ENCODE measurements around the gene TBC1D21. TPM values are rescaled to one million over a fixed set of nuclear protein-coding genes. Genes with fewer than 3 reads are reported as not detected.

Gene TBC1D21
- total RNA-seq, 1 experiment from 2014 or later = not detected

- H3K36me3 Mint-ChIP-seq (ENCODE audit: insufficient read depth in 1 of 3, low read depth in 3 of 3) = peaks cover 0 to 6% (median 5%) of the 10 kb centered on the region in 3 experiments; a peak in 2 of 7 replicates
- H3K56ac ChIP-seq (ENCODE audit: insufficient read length, low read depth, low read length) = no peak overlapping the region
- H4K20me1 ChIP-seq (ENCODE audit: control insufficient read depth, insufficient read depth, insufficient read length) = no peaks in the 10 kb centered on the region
- H3K27me3 Mint-ChIP-seq (ENCODE audit: low read depth) = peaks cover 19% of the 10 kb centered on the region
- H3K4me1 Mint-ChIP-seq = peaks cover 9 to 13% of the 10 kb centered on the region in 2 experiments
- H3K27ac ChIP-seq (ENCODE audit: insufficient read length, low read depth, low read length) = no peak overlapping the region
- no peak overlapping the region for H3T11ph ChIP-seq (ENCODE audit: low read length)
- no peak overlapping the region; the same call in 1 of the 2 replicates for H3K14ac ChIP-seq (ENCODE audit: insufficient read depth, low read length)
- H3K9me3 Mint-ChIP-seq = peaks cover 0 to 9% of the 10 kb centered on the region in 2 experiments; a peak in 4 of 5 replicates
- no peak overlapping the region for H2BK5ac ChIP-seq (ENCODE audit: insufficient read length, low read length)
- no peak overlapping the region for H2AK5ac ChIP-seq (ENCODE audit: insufficient read length, low read length)
- H3K4ac ChIP-seq (ENCODE audit: low read depth, low read length) = no peak overlapping the region
- no peak overlapping the region for H2BK12ac ChIP-seq (ENCODE audit: insufficient read length, low read depth, low read length)
- no peaks in the 10 kb centered on the region for H3K27me3 ChIP-seq (ENCODE audit: insufficient read depth, low read length)
- H2BK20ac ChIP-seq (ENCODE audit: low read depth, low read length, poor library complexity, severe bottlenecking) = no peak overlapping the region
- no peak overlapping the region for H2BK15ac ChIP-seq (ENCODE audit: low read depth, low read length)
- H4K8ac ChIP-seq (replicated peaks; ENCODE audit: insufficient read length, low read depth, low read length) = no peak overlapping the region
- no peak for TF ChIP-seq CTCF (conservative IDR thresholded peaks at IDR 0.05)
- no peak overlapping the region for H3K4me3 Mint-ChIP-seq
- no peaks in the 10 kb centered on the region for H3K23me2 ChIP-seq (ENCODE audit: insufficient read length, low read depth, low read length, poor library complexity, severe bottlenecking)
- H3K23ac ChIP-seq (ENCODE audit: insufficient read length, low read depth, low read length) = no peak overlapping the region
- no peak for DNase-seq
- H3K27ac Mint-ChIP-seq = no peak overlapping the region
- no peaks in the 10 kb centered on the region for H3K79me2 ChIP-seq (ENCODE audit: insufficient read depth, low read length)
- no peak overlapping the region for H2BK120ac ChIP-seq (ENCODE audit: low read depth, low read length, poor library complexity, severe bottlenecking)
- whole genome bisulfite sequencing (ENCODE audit: extremely low coverage, insufficient read length, low lambda C conversion rate) = no CpG with 5 or more reads among the region's 11 CpGs
- peaks cover 5% of the 10 kb centered on the region for H3K9me3 ChIP-seq (ENCODE audit: control insufficient read depth, low read depth, low read length)
- H4K91ac ChIP-seq (ENCODE audit: insufficient read length, low read depth, low read length) = no peak overlapping the region
- no peak overlapping the region for H3K4me2 ChIP-seq (ENCODE audit: insufficient read depth, insufficient read length, low read length)
- H3K4me1 ChIP-seq (ENCODE audit: insufficient read depth, low read length) = no peaks in the 10 kb centered on the region
- no peaks in the 10 kb centered on the region for H3K79me1 ChIP-seq (ENCODE audit: insufficient read depth, low read depth, low read length, poor library complexity, severe bottlenecking)
- H3K9ac ChIP-seq (ENCODE audit: extremely low read depth, insufficient read length, low read length) = no peak overlapping the region
- H2AFZ ChIP-seq (ENCODE audit: low read length) = no peak overlapping the region
- H3K18ac ChIP-seq (ENCODE audit: insufficient read length, low read depth, low read length) = no peak overlapping the region
- no peak overlapping the region for H4K5ac ChIP-seq (ENCODE audit: insufficient read length, low read depth, low read length)
These were observed 18.3 kb downstream of the TBC1D21 start for GRCh38 chr15:73891328-73892315.

Data from H9 (cell line).